Islet precursor cell (in vitro differentiated cells): Measurements from ENCODE around the gene CKMT2.

Experiments used
- DNase-seq: peaks from one replicate; pipeline ENCODE4 v3.0.0-alpha.2; 2018

Gene CKMT2

DNA sequence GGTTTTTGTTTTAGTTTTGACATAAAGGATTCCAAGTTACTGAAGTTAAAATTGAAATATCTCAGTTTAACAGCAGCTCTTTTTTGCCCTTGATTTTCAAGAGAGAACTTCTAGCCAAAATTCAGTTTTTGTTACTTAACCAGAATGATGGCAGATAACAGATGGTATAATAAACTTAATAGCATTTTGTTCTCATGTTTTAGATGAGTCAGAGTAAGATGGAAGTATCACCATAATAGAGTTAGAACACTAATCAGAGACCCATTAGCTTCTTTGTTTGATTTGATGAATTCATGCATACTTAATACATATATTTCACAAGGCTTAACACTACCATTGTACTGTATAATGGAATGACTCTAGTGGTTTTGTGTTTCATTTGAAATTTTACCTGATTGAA lies 80.2 kb downstream of the CKMT2 start:
- no peak for DNase-seq

DNA sequence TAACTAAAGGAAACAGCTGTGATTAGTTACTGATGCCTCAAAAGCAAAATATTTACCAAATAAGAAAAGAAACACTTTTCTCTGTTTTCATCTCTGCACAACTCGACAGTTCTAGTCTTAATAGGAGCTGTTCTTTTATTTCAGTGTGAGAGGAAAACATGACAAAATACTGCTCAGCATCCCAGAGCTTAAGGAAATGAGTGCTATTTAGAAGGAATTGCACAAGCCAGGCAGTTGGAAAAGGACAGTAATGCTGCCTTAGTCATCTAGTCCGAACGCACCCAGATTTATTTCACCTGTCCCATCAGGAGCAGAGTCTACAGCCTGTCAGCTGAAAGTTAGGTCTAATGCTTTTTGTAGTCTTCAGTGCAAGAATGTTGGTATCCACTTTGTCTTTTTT lies 80.6 kb downstream of the CKMT2 start:
- no peak for DNase-seq

GRCh38 chr5:81314581-81314980 lies 81.5 kb downstream of the CKMT2 start:
- DNase-seq, result no peak

- DNase-seq, result no peak
These were observed 82.2 kb downstream of the CKMT2 start for GRCh38 chr5:81315336-81315735.

GRCh38 chr5:81315830-81316229 lies 82.7 kb downstream of the CKMT2 start:
- no peak for DNase-seq
